ENCODE measurements around the gene ATOH1. TPM values are rescaled to one million over a fixed set of nuclear protein-coding genes. Genes with fewer than 3 reads are reported as not detected.

ATOH1 gene
- total and polyA plus RNA-seq, 2 of the 4 experiments (the other 2 are of a cell fraction): not detected

GRCh38 chr4:93781198-93781597 is 47.4 kb upstream of the ATOH1 start:
- no peak for TF ChIP-seq BHLHE40 (IDR thresholded peaks at IDR 0.05; ENCODE audit: low read depth, low read length)
- TF ChIP-seq USF2 (IDR thresholded peaks at IDR 0.05; ENCODE audit: low read depth, low read length): no peak
- TF ChIP-seq SMC3 (IDR thresholded peaks at IDR 0.05; ENCODE audit: low read depth, low read length): no peak
- TF ChIP-seq MXI1 (IDR thresholded peaks at IDR 0.05; ENCODE audit: borderline replicate concordance, low read depth, low read length): no peak
- no peak for TF ChIP-seq FOS (IDR thresholded peaks at IDR 0.05; ENCODE audit: low read depth, low read length)
- TF ChIP-seq ELK1 (IDR thresholded peaks at IDR 0.05; ENCODE audit: borderline replicate concordance, low read depth, low read length): no peak
- TF ChIP-seq POLR2A (IDR thresholded peaks at IDR 0.05; ENCODE audit: low read depth, low read length): no peak
- no peak for TF ChIP-seq MAFK (IDR thresholded peaks at IDR 0.05; ENCODE audit: low read depth, low read length)
- TF ChIP-seq CHD1 (IDR thresholded peaks at IDR 0.05; ENCODE audit: low read depth, low read length): no peak
- no peak for TF ChIP-seq CTCF (conservative IDR thresholded peaks at IDR 0.05; ENCODE audit: low read depth, low read length)
- BruUV-seq (replicated peaks): no TSS peak
- H2BK20ac ChIP-seq (ENCODE audit: low read depth, low read length): no peak overlapping the region
- H3K36me3 ChIP-seq (ENCODE audit: control insufficient read depth, insufficient read depth, low read length): no peaks in the 10 kb centered on the region
- H2BK120ac ChIP-seq (ENCODE audit: low read depth, low read length): no peak overlapping the region
- no peak overlapping the region for H2BK5ac ChIP-seq (ENCODE audit: low read depth, low read length, poor library complexity, severe bottlenecking)
- no peaks in the 10 kb centered on the region for H3K4me1 ChIP-seq (ENCODE audit: control insufficient read depth, insufficient read depth, low read length)
- H3K56ac ChIP-seq (ENCODE audit: extremely low read depth, insufficient read depth, low read length): no peak overlapping the region
- ATAC-seq (ENCODE audit: low read depth) (no peak), DNase-seq (no peak)
- H2BK15ac ChIP-seq (ENCODE audit: low read depth, low read length): no peak overlapping the region
- H3K27me3 ChIP-seq (ENCODE audit: control insufficient read depth, insufficient read depth, low read length): no peaks in the 10 kb centered on the region
- H2AFZ ChIP-seq (replicated peaks; ENCODE audit: low read length, poor library complexity): no peak overlapping the region
- H3K14ac ChIP-seq (replicated peaks; ENCODE audit: low read depth, low read length): no peak overlapping the region
- 85% methylated on average over 3 of the region's 9 CpGs; no CpG with 5 or more reads in 1 of the 2 experiments for WGBS, 2 experiments (ENCODE audit: extremely low coverage in 2 of 2, insufficient read length in 1 of 2)
- H2AK9ac ChIP-seq (replicated peaks; ENCODE audit: low read depth, low read length, poor library complexity): no peak overlapping the region
- no peak overlapping the region for H4K91ac ChIP-seq (ENCODE audit: insufficient read depth, low read depth, low read length)
- no peak overlapping the region for H3K18ac ChIP-seq (ENCODE audit: low read depth, low read length)
- intact Hi-C loops (cut with micrococcal nuclease) (no loop called here), dilution Hi-C loops (cut with HindIII; ENCODE audit: low sequenced_read_pairs, unreplicated experiment) (no loop called here), in situ Hi-C loops (cut with MboI; ENCODE audit: low sequenced_read_pairs) (loop anchor here (25.0 kb wide), 1 partner anchor 1331 kb away; no protein-coding TSS in a partner anchor)
- no peak overlapping the region for H2AK5ac ChIP-seq (ENCODE audit: low read depth, low read length)
- H3K9me3 ChIP-seq (ENCODE audit: control insufficient read depth, insufficient read depth, low read length): no peaks in the 10 kb centered on the region
- no peaks in the 10 kb centered on the region for H3K79me1 ChIP-seq (ENCODE audit: low read depth in 1 of 2, low read length in 2 of 2)
- no peak overlapping the region for H4K8ac ChIP-seq (ENCODE audit: low read depth in 2 of 2, low read length in 2 of 2)
- no peaks in the 10 kb centered on the region for H4K20me1 ChIP-seq (ENCODE audit: insufficient read depth, low read length)
- no peak overlapping the region for H3K23ac ChIP-seq (ENCODE audit: low read depth, low read length)
- no peak overlapping the region for H3K4ac ChIP-seq (ENCODE audit: low read depth, low read length)
- ChIA-PET CTCF (no interaction called here), POLR2A (ENCODE audit: unreplicated experiment) (no interaction called here)
- H3K9ac ChIP-seq (ENCODE audit: low read depth, low read length): no peak overlapping the region
- H3K4me3 ChIP-seq (ENCODE audit: insufficient read depth, low read depth, low read length): no peak overlapping the region
- no peak overlapping the region for H3K4me2 ChIP-seq (ENCODE audit: low read depth, low read length)
- no peaks in the 10 kb centered on the region for H3K9me1 ChIP-seq (ENCODE audit: insufficient read depth, low read length)
- H3K27ac ChIP-seq (ENCODE audit: insufficient read depth, low read length): no peak overlapping the region
- H4K5ac ChIP-seq (ENCODE audit: low read depth, low read length): no peak overlapping the region

Measured in IMR-90 (cell line).